ENCODE data around the gene TMEM179. TPM values are rescaled to one million over a fixed set of nuclear protein-coding genes. Genes with fewer than 3 reads are reported as not detected.

The TMEM179 gene
- total and polyA plus RNA-seq, 2 donors (not counting 3 experiments of a cell fraction or from before 2014, with no cell fraction given), result 0.14 TPM; not detected in 1

DNA sequence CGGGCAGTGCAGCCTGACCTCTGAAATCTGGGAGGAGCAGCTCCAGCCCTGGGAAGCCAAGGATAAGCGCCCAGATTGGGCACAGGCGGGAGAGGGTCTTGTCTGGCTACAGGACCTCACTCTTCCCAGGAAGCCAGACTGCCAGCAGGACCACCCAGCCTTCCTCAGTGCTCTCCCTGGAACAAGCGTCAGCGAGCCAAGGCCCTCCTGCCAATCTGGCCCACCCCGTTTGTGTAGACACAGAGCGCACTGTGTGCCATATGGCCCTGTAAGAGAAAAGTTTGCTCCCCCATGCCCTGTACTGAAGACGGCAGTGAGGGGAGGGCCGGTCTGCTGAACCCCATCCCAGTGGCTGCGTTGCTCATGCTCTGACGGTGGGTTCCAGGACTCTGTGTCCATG, 26.3 kb downstream of the TMEM179 start:
- TF ChIP-seq, protein P1, sequence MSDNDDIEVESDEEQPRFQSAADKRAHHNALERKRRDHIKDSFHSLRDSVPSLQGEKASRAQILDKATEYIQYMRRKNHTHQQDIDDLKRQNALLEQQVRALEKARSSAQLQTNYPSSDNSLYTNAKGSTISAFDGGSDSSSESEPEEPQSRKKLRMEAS (IDR thresholded peaks at IDR 0.05; ENCODE audit: insufficient read depth, insufficient read length), result no peak
- TF ChIP-seq POLR2AphosphoS5 (IDR thresholded peaks at IDR 0.05; ENCODE audit: insufficient read depth, low read depth, low read length) (no peak), MYC (IDR thresholded peaks at IDR 0.05; ENCODE audit: low read depth, low read length) (no peak), FOS (IDR thresholded peaks at IDR 0.05; ENCODE audit: borderline replicate concordance, insufficient read depth, low read length) (no peak), JUN (IDR thresholded peaks at IDR 0.05; ENCODE audit: borderline replicate concordance, insufficient read depth, insufficient read length, low read depth) (no peak), GATA2 (IDR thresholded peaks at IDR 0.05; ENCODE audit: insufficient read depth, insufficient read length, low read depth, low read length) (no peak), EZH2 (IDR thresholded peaks at IDR 0.05; ENCODE audit: borderline replicate concordance, low read depth, low read length, severe bottlenecking) (no peak), POLR2A (IDR thresholded peaks at IDR 0.05; ENCODE audit: low read depth, low read length) (no peak)
- TF ChIP-seq, protein P2, sequence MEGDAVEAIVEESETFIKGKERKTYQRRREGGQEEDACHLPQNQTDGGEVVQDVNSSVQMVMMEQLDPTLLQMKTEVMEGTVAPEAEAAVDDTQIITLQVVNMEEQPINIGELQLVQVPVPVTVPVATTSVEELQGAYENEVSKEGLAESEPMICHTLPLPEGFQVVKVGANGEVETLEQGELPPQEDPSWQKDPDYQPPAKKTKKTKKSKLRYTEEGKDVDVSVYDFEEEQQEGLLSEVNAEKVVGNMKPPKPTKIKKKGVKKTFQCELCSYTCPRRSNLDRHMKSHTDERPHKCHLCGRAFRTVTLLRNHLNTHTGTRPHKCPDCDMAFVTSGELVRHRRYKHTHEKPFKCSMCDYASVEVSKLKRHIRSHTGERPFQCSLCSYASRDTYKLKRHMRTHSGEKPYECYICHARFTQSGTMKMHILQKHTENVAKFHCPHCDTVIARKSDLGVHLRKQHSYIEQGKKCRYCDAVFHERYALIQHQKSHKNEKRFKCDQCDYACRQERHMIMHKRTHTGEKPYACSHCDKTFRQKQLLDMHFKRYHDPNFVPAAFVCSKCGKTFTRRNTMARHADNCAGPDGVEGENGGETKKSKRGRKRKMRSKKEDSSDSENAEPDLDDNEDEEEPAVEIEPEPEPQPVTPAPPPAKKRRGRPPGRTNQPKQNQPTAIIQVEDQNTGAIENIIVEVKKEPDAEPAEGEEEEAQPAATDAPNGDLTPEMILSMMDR (IDR thresholded peaks at IDR 0.05; ENCODE audit: extremely low read depth in 1 of 2, insufficient read depth in 1 of 2, low read depth in 1 of 2, low read length in 2 of 2), result no peak
- H3K4me2 ChIP-seq (ENCODE audit: insufficient read depth, low read length), result no peak overlapping the region
- no peaks in the 10 kb centered on the region for H3K9me1 ChIP-seq (replicated peaks; ENCODE audit: control insufficient read depth, extremely low read depth, insufficient read depth, low read length)
- CTCF ChIA-PET, result interaction anchor here (1.2 kb wide), 1 partner anchor 483 kb away, joined by 3 read pairs; no protein-coding TSS in a partner anchor
- dilution Hi-C loops (cut with MboI; ENCODE audit: extremely low pct_ligation_motif_present, low sequenced_read_pairs), result no loop called here
- intact Hi-C loops (cut with micrococcal nuclease), result no loop called here
- BruUV-seq (replicated peaks), result no TSS peak
- no peaks in the 10 kb centered on the region for H3K27me3 ChIP-seq (ENCODE audit: control insufficient read depth in 2 of 2, insufficient read depth in 2 of 2, low read length in 2 of 2)
- no peaks in the 10 kb centered on the region for H3K4me1 ChIP-seq (ENCODE audit: control insufficient read depth, extremely low read depth, insufficient read depth, low read length)
- H3K4me3 ChIP-seq (replicated peaks in 1 of 3; ENCODE audit: insufficient read depth in 1 of 3, low read depth in 1 of 3, low read length in 3 of 3), result no peak overlapping the region
- no peak overlapping the region for H3K27ac ChIP-seq (ENCODE audit: insufficient read depth, low read depth, low read length)
- no peaks in the 10 kb centered on the region for H3K79me2 ChIP-seq (ENCODE audit: control insufficient read depth, insufficient read depth, low read length)
- FAIRE-seq, result no peak
- no peaks in the 10 kb centered on the region for H3K9me3 ChIP-seq (replicated peaks; ENCODE audit: control insufficient read depth, insufficient read depth, low read length)
- no peaks in the 10 kb centered on the region for H4K20me1 ChIP-seq (replicated peaks; ENCODE audit: control insufficient read depth, extremely low read depth, insufficient read depth, low read length)
- H3K9ac ChIP-seq (replicated peaks; ENCODE audit: extremely low read depth, insufficient read depth, low read length), result no peak overlapping the region
- DNase-seq (ENCODE audit: low read depth, low spot score), result no peak
- POLR2A ChIA-PET, result no interaction called here
- no peak overlapping the region for H2AFZ ChIP-seq (ENCODE audit: low read depth, low read length)
- H3K36me3 ChIP-seq (ENCODE audit: control insufficient read depth in 2 of 2, extremely low read depth in 1 of 2, insufficient read depth in 2 of 2, low read length in 2 of 2), result no peaks in the 10 kb centered on the region

Measured in endothelial cell of umbilical vein (primary cell).